Kidney glomerular epithelial cell (primary cell): ENCODE results near the gene RGS17.
"Not testable (repeated sequence)": the region's sequence is repeated elsewhere in the genome, so short reads cannot be mapped to it uniquely, and the experiment has no call there.

ENCODE experiments used
- DNase-seq: peaks from one replicate; lab custom pipeline; 2025; lab: John Stamatoyannopoulos, UW

The RGS17 gene

GRCh38 chr6:152984513-152984872 is 146.6 kb downstream of the RGS17 start:
- no peak for DNase-seq

- DNase-seq, result peak; percentile 55
These were observed 147.2 kb downstream of the RGS17 start for GRCh38 chr6:152983637-152984512.

GRCh38 chr6:152982904-152983636 is 148.0 kb downstream of the RGS17 start, which contains the start of gene FBXO5:
Gene FBXO5, minus strand, starts transcription at chr6:152983041. Its CDS starts 82 bp downstream, at chr6:152982959.
- DNase-seq, result peak; percentile 96

- no peak for DNase-seq
These were observed 148.8 kb downstream of the RGS17 start for GRCh38 chr6:152981989-152982903.

GRCh38 chr6:152981219-152981618 is 149.9 kb downstream of the RGS17 start:
- no peak for DNase-seq

- no peak for DNase-seq
These were observed 150.4 kb downstream of the RGS17 start for GRCh38 chr6:152980656-152981055.

- no peak for DNase-seq
These were observed 152.0 kb downstream of the RGS17 start for GRCh38 chr6:152979116-152979515.

GRCh38 chr6:152978058-152978457 is 153.0 kb downstream of the RGS17 start:
- no peak for DNase-seq

- DNase-seq, result no peak
These were observed 153.5 kb downstream of the RGS17 start for GRCh38 chr6:152977556-152977955.

GRCh38 chr6:152976749-152977148 is 154.3 kb downstream of the RGS17 start:
- no peak for DNase-seq

- DNase-seq, result no peak
These were observed 155.7 kb downstream of the RGS17 start for GRCh38 chr6:152975204-152975915.

- DNase-seq, result no peak
These were observed 157.2 kb downstream of the RGS17 start for GRCh38 chr6:152973916-152974315.

- no peak for DNase-seq
These were observed 161.2 kb downstream of the RGS17 start for GRCh38 chr6:152969688-152970418.

- not testable (repeated sequence) for DNase-seq
These were observed 164.8 kb downstream of the RGS17 start for GRCh38 chr6:152966168-152966894.

GRCh38 chr6:152959333-152959732 is 171.7 kb downstream of the RGS17 start:
- DNase-seq, result no peak

- DNase-seq, result no peak
These were observed 173.3 kb downstream of the RGS17 start for GRCh38 chr6:152957796-152958195.
